Activated CD4-positive, alpha-beta T cell treated with anti-CD3 and anti-CD28 coated beads, Interleukin-2, amount 50 U/mL, for 24 hours (primary cell): Measurements from ENCODE around the gene GSTO2.

Experiments
- DNase-seq, 2 donors: peaks; one replicate each; pipeline ENCODE4 v3.0.0-alpha.2; 2020; ENCODE audit warnings: low read depth in 1 of 2, low spot score in 1 of 2

The GSTO2 gene

DNA sequence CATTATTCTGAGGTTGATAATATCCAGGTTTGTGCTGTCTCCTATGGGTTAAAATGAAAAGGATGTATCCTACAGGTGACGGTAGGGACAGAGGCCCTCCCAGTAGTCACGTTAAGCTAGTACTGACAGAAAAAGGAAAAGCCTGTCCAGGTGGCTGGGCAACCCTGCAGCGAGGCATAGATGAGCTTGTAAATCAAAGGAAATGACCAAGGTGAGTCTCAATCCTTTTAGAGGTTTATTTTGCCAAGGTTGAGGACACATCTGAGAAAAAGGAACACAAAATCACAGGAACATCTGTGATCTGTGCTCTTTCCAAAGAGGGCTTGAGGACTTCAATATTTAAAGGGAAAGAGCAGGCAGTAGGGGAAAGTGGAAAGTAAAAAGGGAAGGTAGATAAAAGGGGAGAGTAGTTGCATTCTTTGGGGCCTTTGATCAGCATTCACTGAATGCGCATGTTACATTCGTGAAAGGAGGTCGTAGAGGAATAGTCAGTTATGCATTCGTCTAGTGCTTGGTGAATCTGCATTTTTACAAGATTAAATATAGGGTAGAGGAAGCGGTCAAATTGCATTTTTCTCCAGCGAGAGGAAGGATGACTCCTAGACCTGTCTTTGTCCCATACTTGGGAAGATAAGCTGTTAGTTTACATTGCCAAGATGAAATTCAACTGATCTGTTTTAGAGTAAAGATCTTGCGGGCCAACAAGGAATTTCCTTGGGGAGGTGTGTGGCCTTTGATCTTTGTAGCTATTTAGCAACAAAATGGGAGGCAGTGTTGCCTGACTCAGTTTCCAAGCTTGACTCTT, 15.2 kb upstream of the GSTO2 start:
- no peak for DNase-seq

DNA sequence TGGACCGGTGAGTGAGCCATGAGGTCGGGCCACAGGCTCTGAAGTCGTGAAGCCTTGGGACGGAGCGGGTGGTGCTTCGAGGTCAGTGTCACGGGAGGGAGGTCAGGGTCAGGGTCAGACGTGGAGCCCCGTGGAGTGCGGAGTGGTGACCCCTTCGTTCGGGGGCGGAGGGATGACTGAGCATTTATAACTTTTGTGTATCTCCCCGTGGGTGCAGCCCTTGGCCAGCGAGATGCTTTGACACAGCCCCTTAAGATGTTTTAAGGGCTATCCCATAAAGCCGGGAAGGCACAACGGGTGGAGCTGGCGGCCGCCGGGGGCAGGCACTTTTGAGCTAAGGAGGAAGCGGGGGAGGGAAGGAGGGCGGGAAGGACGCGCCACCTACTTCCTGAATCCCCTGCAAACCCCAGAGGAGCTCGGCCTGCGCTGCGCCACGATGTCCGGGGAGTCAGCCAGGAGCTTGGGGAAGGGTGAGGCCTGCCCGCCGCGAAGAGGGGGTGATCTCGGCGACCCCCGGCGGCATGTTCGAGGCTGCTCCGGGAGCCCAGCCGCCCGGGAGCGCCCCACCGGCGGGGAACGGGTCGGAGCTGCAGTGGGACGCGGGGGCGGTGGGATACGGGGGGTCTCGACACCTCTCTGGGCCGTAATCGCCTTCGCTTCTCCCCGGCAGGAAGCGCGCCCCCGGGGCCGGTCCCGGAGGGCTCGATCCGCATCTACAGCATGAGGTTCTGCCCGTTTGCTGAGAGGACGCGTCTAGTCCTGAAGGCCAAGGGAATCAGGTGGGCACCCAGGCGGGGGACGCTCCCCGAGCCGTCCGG, 14.3 kb upstream of the GSTO2 start, which contains the start of gene GSTO1:
Gene GSTO1, plus strand, starts transcription at position 400 of the 818 bp plus-strand sequence. Its CDS starts 37 bp downstream, at position 437.
- DNase-seq, result peak; percentile 24 to 46

DNA sequence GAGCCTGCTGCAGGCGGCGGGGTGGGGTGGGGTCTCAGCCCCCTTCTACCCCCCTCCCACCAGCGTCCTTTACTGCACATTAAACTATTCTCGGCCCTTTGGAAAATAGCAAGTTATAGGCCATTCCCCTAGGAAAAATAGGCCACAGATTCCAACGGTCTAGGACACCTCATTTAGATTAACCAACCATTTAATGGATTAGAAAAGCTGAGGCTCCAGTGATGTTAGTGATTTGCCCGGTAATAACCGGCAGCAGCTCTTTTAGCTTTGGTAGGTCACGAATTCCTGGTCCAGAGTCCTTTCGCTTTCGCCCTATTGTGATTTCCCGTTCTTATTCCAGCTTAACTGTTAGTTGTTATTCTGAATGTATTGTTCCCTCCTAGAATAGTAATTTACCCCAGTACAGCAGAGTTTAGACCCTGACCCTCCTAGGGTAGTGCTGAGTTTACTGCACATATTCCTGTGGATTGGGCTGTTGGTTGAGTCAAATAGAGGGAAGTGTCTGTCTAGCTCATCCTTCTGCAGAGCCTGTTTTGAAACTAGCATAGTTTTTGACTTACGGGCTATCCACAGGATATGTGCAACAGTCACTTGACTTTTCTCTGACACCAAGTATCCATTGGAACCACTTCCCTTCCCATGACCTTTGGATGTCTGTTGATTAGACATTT, 13.5 kb upstream of the GSTO2 start:
- DNase-seq, result no peak

DNA sequence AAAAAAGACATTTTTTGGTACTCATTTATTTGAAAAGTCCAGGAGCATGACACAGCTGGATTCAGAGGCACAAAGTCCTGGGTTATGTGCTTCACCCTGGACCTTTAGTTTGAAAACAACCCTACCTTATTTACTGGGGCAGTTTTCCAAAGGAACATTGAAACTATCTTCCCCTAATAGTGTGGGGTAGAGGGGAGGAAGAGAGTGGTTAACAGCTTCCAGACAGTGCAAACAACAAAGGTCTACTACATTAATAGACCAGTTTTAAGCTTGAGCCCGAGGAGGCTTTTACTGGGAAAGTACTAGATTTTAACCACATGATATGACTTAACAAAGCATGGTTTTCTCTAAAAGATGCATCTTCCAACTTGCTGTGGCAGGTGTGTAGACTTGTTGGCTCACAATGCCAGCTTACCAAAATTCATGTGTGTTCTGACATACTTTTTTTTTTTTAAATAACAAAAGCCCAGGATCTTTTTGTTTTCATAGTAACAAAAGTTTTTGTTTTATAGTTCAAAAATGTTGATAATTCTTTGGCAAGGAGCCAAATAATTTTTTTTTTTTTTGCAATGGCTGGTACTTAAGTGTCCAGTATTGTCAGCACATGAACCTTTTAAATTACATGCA, 12.5 kb upstream of the GSTO2 start:
- DNase-seq, result no peak

DNA sequence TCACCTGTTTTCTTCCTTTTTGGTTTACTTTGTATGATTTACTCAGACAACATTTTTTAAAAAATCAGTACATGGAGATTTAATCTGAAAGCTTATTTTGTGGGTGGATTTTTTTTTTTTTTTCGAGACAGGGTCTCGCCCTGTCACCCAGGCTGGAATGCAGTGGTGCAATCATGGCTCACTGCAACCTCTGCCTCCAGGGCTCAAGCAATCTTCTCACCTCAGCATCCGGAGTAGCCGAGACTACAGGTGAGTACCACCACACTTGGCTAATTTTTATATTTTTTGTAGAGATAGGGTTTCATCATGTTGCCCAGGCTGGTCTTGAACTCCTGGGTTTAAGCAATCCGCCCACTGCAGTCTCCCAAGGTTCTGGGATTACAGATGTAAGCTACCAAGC, 11.7 kb upstream of the GSTO2 start:
- DNase-seq, result no peak

DNA sequence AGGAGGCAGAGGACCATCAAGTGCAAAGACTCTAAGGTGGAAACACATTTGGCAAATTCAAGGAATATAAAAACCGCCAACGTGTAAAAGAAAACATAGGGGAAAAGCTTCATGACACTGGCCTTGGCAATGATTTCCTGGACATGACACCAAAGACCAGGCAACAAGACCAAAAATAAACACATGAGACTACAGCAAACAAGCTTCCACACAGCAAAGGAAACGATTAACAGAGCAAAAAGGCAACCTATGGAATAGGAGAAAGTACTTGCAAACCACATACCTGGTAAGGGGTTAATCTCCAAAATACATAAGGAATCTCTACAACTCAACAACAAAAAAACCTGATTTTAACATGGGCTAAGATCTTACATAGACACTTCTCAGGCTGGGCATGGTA, 10.8 kb upstream of the GSTO2 start:
- no peak for DNase-seq

- no peak for DNase-seq
These were observed 9.5 kb upstream of the GSTO2 start for GRCh38 chr10:104259456-104259855.

DNA sequence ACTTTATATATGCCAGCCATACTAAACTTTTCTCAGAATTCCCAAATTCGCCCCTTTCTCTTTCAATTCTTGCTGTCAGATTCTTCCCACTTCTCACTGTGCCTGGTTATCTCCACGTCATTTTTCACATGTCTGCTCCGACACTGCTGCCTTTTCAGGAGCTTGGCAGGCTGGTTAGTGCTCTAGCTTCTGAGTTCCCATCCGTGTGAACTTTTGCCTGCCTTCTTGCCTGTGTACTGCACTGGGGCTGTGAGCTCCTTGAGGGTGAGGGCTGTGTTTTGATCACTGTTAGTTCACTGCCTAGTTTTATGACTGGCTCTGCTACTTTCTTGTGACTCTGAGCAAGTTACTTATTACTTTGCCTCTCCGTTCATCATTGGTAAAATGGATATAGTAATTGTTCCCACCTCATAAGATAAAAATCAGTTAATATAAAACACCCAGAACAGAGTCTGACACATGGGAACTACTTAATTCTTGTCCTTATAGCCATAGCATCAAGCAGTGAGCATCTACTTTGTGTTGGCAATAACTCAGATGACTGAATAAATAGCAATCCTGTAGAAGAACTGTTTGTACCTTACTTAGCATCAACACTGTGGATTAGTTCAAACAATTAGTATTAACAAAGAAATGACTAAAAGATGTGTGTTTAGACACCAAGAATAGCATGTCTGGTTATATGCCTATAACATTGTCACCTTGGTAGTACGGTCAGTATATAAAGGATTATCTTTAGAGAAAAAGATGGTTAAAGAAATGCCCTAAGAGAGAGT, 8.8 kb upstream of the GSTO2 start:
- no peak for DNase-seq

- DNase-seq, result no peak
These were observed 8.2 kb upstream of the GSTO2 start for GRCh38 chr10:104260775-104261115.

GRCh38 chr10:104262055-104262454, 6.9 kb upstream of the GSTO2 start:
- no peak for DNase-seq

DNA sequence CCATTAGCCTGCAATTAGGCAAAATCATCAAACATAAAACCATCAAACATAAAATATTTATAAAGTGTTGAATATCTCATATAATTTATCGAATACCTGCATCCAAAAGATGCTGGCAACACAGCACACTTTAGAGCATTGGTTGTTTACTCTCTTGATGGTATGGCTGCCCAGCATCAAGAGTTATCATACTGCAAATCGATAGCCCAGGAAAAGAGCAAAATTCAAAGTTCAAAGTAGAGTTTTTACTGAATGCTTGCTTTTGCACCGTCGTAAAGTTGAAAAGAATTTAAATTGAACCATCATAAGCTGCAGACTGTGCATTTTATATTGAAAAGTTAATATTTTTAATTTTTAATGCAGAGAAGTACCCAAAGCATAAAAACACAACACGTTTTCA, 4.2 kb upstream of the GSTO2 start:
- DNase-seq, result no peak

DNA sequence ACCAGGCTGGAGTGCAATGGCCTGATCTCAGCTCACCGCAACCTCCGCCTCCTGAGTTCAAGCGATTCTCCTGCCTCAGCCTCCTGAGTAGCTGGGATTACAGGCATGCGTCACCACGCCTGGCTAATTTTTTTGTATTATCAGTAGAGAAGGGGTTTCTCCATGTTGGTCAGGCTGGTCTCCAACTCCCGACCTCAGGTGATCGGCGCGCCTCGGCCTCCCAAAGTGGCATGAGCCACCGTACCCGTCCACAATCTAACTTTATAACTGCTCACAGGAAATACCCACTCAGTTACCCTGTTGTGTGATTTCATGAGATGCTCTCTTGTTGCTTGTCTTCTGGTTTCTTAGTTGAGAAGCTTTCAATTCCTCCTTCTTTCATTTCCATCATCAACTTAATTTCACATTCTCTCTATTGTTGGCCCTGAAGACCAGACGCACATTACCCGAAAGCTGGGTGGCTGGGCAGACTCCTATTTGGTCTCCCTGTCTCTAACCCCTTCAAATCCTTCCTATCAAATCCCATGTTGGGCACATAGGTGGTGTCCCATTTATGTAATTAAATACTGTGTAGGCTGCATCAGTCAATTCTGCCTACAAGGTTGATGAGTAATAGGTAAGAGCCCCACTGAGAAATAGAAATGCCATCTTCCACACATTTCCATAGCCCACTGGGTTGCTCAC, 1.1 kb upstream of the GSTO2 start:
- DNase-seq, result peak in 1 of 2 donors; percentile 28

GRCh38 chr10:104268405-104268712, 625 bp upstream of the GSTO2 start:
- peak in 1 of 2 donors; percentile 35 for DNase-seq

DNA sequence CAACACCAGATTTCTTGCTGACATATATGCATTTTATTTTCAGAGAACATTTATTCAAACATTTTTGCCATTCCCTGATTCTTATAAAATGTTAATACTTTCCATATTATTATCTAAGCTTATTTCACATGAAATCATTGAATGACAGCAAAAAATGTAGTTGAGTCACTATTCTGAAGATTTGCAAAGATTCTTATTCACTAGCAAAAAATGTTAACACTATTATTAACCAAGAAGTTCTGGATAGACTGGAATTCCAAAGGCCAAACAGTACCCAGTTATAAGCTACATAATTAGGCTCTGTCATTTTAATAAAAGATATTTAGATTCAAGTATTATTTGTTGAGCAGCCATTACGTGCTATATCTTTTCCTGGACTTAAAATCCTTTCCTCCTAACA, 4.3 kb downstream of the GSTO2 start:
- DNase-seq, result no peak

GRCh38 chr10:104273899-104274575, 5.1 kb downstream of the GSTO2 start:
- DNase-seq, result no peak

- peak in 1 of 2 donors; percentile 24 for DNase-seq
These were observed 6.1 kb downstream of the GSTO2 start for GRCh38 chr10:104274762-104275721.

DNA sequence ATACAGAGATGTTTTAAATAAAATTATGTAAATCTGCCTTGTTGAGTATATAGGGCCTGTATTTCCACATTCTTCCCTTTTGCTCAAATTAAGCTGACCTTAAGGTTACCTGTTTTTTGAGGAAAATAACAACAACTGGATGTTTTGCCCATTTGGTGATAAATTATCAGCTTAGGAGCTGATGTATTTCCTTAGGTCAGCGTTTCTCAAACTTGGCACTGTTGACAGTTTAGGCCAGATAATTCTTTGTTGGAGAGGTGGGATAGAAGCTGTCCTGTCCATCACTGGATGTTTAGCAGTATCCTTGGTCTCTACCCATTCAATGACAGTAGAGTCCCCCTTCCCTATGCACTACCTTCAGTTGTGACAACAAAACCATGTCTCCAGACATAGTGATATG, 7.2 kb downstream of the GSTO2 start:
- no peak for DNase-seq

GRCh38 chr10:104277785-104278184, 8.8 kb downstream of the GSTO2 start:
- DNase-seq, result no peak
